C4-2B (cell line): Measurements from ENCODE around the gene MRPL41.
A peak's percentile ranks its signal among the peaks of the same experiment; 100 is the strongest.

Experiments
- ZFX ChIP-seq: fragments of 450-650 bp; IDR thresholded peaks from 2 replicates; pipeline ENCODE4 v1.6.1; 2017
- TF ChIP-seq, protein P1 (sequence below): fragments of 450-650 bp; conservative IDR thresholded peaks from 2 replicates; pipeline ENCODE4 v1.5.1; 2017; ENCODE audit warnings: mild to moderate bottlenecking

DNA sequence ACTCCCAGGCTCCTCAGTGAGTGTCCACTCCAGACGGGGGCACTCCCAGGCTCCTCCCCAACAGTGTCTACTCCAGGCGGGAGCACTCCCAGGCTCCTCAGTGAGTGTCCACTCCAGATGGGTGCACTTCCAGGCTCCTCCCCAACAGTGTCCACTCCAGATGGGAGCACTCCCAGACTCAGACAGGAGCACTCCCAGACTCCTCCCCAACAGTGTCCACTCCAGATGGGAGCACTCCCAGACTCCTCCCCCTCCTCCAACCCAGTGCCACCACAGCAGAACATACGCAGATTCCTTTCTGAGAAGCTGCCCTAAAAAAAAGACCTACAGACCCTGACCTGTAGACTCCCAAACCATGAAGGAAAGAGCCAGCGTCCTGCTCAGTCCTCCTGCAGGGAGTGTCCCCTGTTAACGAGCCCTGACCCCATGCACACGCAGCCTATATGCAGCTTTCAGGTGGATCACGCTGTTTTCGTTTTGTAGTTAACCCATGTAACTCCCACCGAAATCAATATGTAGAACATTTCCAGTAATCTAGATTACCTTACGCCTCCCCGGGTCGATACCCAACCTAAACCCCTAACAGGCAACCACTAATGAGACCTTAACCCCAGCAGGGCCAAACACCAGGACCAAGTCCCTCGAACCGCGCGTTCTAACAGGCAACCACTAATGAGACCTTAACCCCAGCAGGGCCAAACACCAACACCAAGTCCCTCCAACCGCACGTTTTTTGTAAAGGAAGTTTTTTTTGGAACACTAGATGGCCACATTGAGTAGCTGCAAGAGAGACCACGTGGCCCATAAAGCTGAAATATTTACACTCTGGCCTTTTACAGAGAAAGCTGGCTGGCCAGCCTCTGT is 17.2 kb upstream of the MRPL41 start:
- TF ChIP-seq, protein P1, sequence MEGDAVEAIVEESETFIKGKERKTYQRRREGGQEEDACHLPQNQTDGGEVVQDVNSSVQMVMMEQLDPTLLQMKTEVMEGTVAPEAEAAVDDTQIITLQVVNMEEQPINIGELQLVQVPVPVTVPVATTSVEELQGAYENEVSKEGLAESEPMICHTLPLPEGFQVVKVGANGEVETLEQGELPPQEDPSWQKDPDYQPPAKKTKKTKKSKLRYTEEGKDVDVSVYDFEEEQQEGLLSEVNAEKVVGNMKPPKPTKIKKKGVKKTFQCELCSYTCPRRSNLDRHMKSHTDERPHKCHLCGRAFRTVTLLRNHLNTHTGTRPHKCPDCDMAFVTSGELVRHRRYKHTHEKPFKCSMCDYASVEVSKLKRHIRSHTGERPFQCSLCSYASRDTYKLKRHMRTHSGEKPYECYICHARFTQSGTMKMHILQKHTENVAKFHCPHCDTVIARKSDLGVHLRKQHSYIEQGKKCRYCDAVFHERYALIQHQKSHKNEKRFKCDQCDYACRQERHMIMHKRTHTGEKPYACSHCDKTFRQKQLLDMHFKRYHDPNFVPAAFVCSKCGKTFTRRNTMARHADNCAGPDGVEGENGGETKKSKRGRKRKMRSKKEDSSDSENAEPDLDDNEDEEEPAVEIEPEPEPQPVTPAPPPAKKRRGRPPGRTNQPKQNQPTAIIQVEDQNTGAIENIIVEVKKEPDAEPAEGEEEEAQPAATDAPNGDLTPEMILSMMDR = peak; percentile 94
- TF ChIP-seq ZFX = no peak
